Smooth muscle cell of the brain vasculature (primary cell): ENCODE data around the gene IL27RA.

Experiments
- DNase-seq: peaks from one replicate; pipeline ENCODE4 v3.0.0-alpha.2; 2012; ENCODE audit warnings: low read depth, low spot score

The IL27RA gene

GRCh38 chr19:14058182-14059092, 26.9 kb downstream of the IL27RA start:
- DNase-seq, result no peak

GRCh38 chr19:14059093-14059480, 27.5 kb downstream of the IL27RA start:
- no peak for DNase-seq

- no peak for DNase-seq
Measured at GRCh38 chr19:14059652-14060155, 28.1 kb downstream of the IL27RA start.

- no peak for DNase-seq
Measured at GRCh38 chr19:14061081-14061749, 29.7 kb downstream of the IL27RA start.

- DNase-seq, result no peak
Measured at GRCh38 chr19:14061751-14062557, 30.4 kb downstream of the IL27RA start, which contains the start of gene PALM3. Gene PALM3 (minus strand): TSS chr19:14062076. CDS start chr19:14061980, 96 bp downstream.

GRCh38 chr19:14062558-14062855, 30.9 kb downstream of the IL27RA start:
- DNase-seq, result no peak

- DNase-seq, result no peak
Measured at GRCh38 chr19:14063105-14063504, 31.5 kb downstream of the IL27RA start.

GRCh38 chr19:14066134-14066533, 34.6 kb downstream of the IL27RA start:
- no peak for DNase-seq

- no peak for DNase-seq
Measured at GRCh38 chr19:14070268-14071050, 38.9 kb downstream of the IL27RA start.

GRCh38 chr19:14072535-14073260, 41.1 kb downstream of the IL27RA start, which contains the start of gene MISP3:
Gene MISP3 (plus strand): TSS chr19:14072786. CDS start chr19:14073310, 524 bp downstream.
- DNase-seq, result no peak

GRCh38 chr19:14073261-14073924, 41.8 kb downstream of the IL27RA start:
- peak; percentile 36 for DNase-seq

GRCh38 chr19:14073925-14074838, 42.6 kb downstream of the IL27RA start:
- DNase-seq, result no peak

- DNase-seq, result no peak
Measured at GRCh38 chr19:14078411-14078810, 46.8 kb downstream of the IL27RA start.

GRCh38 chr19:14080887-14081796, 49.6 kb downstream of the IL27RA start:
- DNase-seq, result peak; percentile 100

- no peak for DNase-seq
Measured at GRCh38 chr19:14081797-14082674, 50.5 kb downstream of the IL27RA start.

GRCh38 chr19:14082675-14082960, 51.1 kb downstream of the IL27RA start:
- no peak for DNase-seq
